Heart right ventricle (tissue), 16 donors: ENCODE results near the gene YEATS2. TPM values are rescaled to one million over a fixed set of nuclear protein-coding genes. Genes with fewer than 3 reads are reported as not detected.
A peak's percentile ranks its signal among the peaks of the same experiment; 100 is the strongest.

Experiments
- ATAC-seq, 8 donors: fragments of 200-7000 bp; cut with Tn5 transposase; one replicate each; pipeline ENCODE4 v1.9.1; 2020; ENCODE audit warnings: mild to moderate bottlenecking in 8 of 8, moderate library complexity in 8 of 8, moderate number of reproducible peaks in 1 of 8
- DNase-seq, 2 donors: peaks; one replicate each; pipeline ENCODE4 v3.0.0-alpha.2; 2020
- H3K27ac ChIP-seq, 10 donors: fragments of 200-600 bp; sonication (generic) in 2 of 10; one replicate each; pipeline versions ENCODE4 v1.5.0 to v1.8.0; 2020 to 2022; ENCODE audit warnings: mild to moderate bottlenecking in 3 of 10
- H3K27me3 ChIP-seq, 7 donors: fragments of 200-600 bp; one replicate each; pipeline ENCODE4 v1.8.0; 2021 to 2022; ENCODE audit warnings: mild to moderate bottlenecking in 2 of 7
- H3K36me3 ChIP-seq, 9 donors: fragments of 200-600 bp; sonication (generic) in 1 of 9; one replicate each; pipeline versions ENCODE4 v1.5.0 to v1.8.0; 2020 to 2022; ENCODE audit warnings: mild to moderate bottlenecking in 2 of 9
- H3K4me1 ChIP-seq, 9 donors: fragments of 200-600 bp; sonication (generic) in 1 of 9; one replicate each; pipeline versions ENCODE4 v1.5.0 to v1.8.0; 2020 to 2022; ENCODE audit warnings: mild to moderate bottlenecking in 4 of 9
- H3K4me3 ChIP-seq, 10 donors: fragments of 200-600 bp; sonication (generic) in 2 of 10; one replicate each; pipeline versions ENCODE4 v1.5.0 to v1.8.0; 2020 to 2022; ENCODE audit warnings: mild to moderate bottlenecking in 7 of 10, moderate library complexity in 2 of 10
- H3K9me3 ChIP-seq, 11 donors: fragments of 200-600 bp in 10 of 11; sonication (generic) in 2 of 11; one replicate each; pipeline versions ENCODE4 v1.5.0 to v1.8.0; 2013 to 2022; ENCODE audit warnings: mild to moderate bottlenecking in 2 of 11, control low read depth in 1 of 11, moderate library complexity in 1 of 11
- WGBS, 2 donors: extraction: QIAGEN DNeasy Blood & Tissue Kit; methylation state at CpG; one replicate each; pipeline ENCODE4 v1.1.7; 2013; ENCODE audit warnings: inconsistent platforms in 1 of 2; 5-methylcytosine and 5-hydroxymethylcytosine counted together
- intact Hi-C, 10 donors: fragments of 100-400 bp; cut with DNase I; formaldehyde crosslinking; loops; one replicate each; pipeline versions ENCODE4 v1.11.1 to v1.14.2; 2022
- polyA plus RNA-seq, 2 donors: library from polyadenylated mRNA; stranded (reverse); fragments of 200-250 nt; gene quantifications; one replicate each; pipeline ENCODE4 v1.2.3, GENCODE V29; 2013
- total RNA-seq, 10 donors: library from RNA; stranded (reverse); fragmentation: NEBNext Ultra II Directional in 3 of 10; extraction: Animal tissue kit (Norgen Biotek cat#: 25700) in 3 of 10; gene quantifications; one replicate each; pipeline versions ENCODE4 v1.2.1 to v1.2.4, GENCODE V29; 2021 to 2023
- TF ChIP-seq, protein P1 (sequence below), 9 donors: fragments of 200-600 bp; sonication (generic) in 2 of 9; IDR thresholded peaks; one replicate each; pipeline versions ENCODE4 v1.5.0 to v1.8.0; 2021 to 2022; ENCODE audit warnings: antibody characterized with exemption in 9 of 9, mild to moderate bottlenecking in 5 of 9, moderate library complexity in 1 of 9
- donor health status: Arrhythmogenic right ventricular cardiomyopathy.
- donor health status: ischemic (EF 13 %, LVEDD 7.1; RV severe dilation, severe dysfunction).
- donor health status: healthy with polysubstance abuse.
- donor health status: DM: no; HTN: yes; CAD: no.
- donor health status: DM: no; HTN: no; CAD: no.
- donor health status: ischemic (EF 25% LVEDD 6.9; RV normal size, moderate dysfunction).
- donor health status: ischemic (EF 25% LVEDD 5.7; RV mildly dilated, moderate dysfunction).
- donor health status: healthy.
- donor health status: DM: yes; HTN: yes; CAD: no.
- donor health status: Ischemic cardiomyopathy.
- donor health status: ischemic (EF 35%, LVEDD 5.7; RV mildly dilated, moderate dysfunction).
- donor health status: nonischemic (EF 11% LVEDD 7.7; RV severe dilation, severe dysfunction).
- donor health status: DM: yes; HTN: yes; CAD: no.
- donor health status: PGD.
- donor health status: ischemic (EF 29% LVEDD 5.4; RV normal size, mild dysfunction).
- donor health status: nonischemic (EF 23%, LVEDD 6.1; RV moderate dilation, normal function).

Gene YEATS2
- total and polyA plus RNA-seq, 12 donors = 4.6 to 22.2 (median 10.1) TPM

DNA sequence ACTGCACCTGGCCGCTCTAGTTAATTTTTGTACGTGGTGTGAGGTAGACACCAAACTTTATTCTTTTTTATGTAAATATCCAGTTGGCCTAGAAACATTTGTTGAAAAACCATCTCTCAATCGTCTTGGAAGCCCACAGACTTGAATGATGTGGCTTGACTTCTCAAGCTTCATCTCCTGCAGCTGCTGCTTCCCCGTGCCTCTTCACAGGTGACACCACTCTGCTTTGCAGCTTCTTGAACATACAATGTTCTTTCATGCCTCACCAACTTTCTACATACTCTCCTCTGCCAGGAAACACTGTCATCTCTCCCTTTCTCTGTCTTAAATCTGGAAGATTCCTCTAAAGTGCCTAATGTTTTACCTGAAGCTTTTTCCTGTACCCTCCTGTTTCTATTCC is 92.2 kb downstream of the YEATS2 start:
- Histone ChIP-seq H3K27ac (no peak overlapping the region), H3K9me3 (no peaks in the 10 kb centered on the region), H3K4me1 (peaks cover 0 to 7% (median 0%) of the 10 kb centered on the region in 9 donors), H3K4me3 (no peak overlapping the region), H3K36me3 (peaks cover 0 to 99% (median 52%) of the 10 kb centered on the region in 9 donors), H3K27me3 (no peaks in the 10 kb centered on the region)
- TF ChIP-seq, protein P1, sequence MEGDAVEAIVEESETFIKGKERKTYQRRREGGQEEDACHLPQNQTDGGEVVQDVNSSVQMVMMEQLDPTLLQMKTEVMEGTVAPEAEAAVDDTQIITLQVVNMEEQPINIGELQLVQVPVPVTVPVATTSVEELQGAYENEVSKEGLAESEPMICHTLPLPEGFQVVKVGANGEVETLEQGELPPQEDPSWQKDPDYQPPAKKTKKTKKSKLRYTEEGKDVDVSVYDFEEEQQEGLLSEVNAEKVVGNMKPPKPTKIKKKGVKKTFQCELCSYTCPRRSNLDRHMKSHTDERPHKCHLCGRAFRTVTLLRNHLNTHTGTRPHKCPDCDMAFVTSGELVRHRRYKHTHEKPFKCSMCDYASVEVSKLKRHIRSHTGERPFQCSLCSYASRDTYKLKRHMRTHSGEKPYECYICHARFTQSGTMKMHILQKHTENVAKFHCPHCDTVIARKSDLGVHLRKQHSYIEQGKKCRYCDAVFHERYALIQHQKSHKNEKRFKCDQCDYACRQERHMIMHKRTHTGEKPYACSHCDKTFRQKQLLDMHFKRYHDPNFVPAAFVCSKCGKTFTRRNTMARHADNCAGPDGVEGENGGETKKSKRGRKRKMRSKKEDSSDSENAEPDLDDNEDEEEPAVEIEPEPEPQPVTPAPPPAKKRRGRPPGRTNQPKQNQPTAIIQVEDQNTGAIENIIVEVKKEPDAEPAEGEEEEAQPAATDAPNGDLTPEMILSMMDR (IDR thresholded peaks at IDR 0.05) = no peak
- no peak for DNase-seq
- no peak for ATAC-seq
- WGBS, 2 donors = 94 to 96% methylated on average over 4 of the region's 4 CpGs
- intact Hi-C loops = no loop called here

DNA sequence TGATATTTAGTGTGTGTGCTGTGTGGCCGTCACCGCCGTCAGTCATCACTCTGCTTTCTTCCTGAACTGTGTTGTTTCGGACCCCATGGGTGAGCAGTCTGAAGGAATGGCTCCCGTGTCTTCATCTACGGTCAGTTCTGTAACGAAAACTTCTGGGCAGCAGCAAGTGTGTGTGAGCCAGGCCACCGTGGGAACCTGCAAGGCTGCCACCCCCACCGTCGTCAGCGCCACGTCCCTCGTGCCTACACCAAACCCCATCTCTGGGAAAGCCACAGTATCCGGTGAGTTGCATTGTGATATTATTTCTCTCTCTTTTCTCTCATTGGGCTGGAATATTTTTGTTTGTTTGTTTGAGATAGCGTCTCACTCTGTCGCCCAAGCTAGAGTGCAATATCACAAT is 93.1 kb downstream of the YEATS2 start:
- TF ChIP-seq, protein P1 (IDR thresholded peaks at IDR 0.05) = no peak
- DNase-seq (no peak), ATAC-seq (no peak)
- Histone ChIP-seq H3K4me3 (no peak overlapping the region), H3K9me3 (no peaks in the 10 kb centered on the region), H3K27me3 (no peaks in the 10 kb centered on the region), H3K27ac (no peak overlapping the region), H3K4me1 (peaks cover 0 to 9% (median 0%) of the 10 kb centered on the region in 9 donors), H3K36me3 (peaks cover 0 to 97% (median 49%) of the 10 kb centered on the region in 9 donors)
- 94% methylated on average over 16 of the region's 16 CpGs for WGBS, 2 donors
- intact Hi-C loops = no loop called here

DNA sequence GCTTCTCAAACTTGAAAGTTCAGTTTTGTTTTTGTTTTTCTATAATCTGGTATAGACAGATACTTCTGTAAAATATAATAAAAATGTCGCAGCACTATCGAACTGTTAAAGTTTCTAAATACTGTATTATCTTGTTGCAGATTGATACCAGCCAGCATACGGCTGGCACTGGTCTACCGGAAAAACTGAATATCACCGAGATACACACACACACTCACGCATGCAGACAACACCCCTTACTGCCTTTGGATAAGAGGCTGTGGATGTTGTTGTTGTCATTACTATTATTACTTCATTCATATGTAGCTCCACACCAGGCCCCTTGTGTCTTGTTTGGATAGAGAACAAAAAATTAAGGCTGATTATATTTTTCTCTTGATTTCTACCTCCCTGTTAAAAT is 95.4 kb downstream of the YEATS2 start:
- intact Hi-C loops = no loop called here
- H3K27me3 ChIP-seq = no peaks in the 10 kb centered on the region
- no peaks in the 10 kb centered on the region for H3K9me3 ChIP-seq
- peaks cover 0 to 97% (median 31%) of the 10 kb centered on the region in 9 donors for H3K36me3 ChIP-seq
- TF ChIP-seq, protein P1 (IDR thresholded peaks at IDR 0.05) = no peak
- no peak overlapping the region for H3K27ac ChIP-seq
- 88 to 92% methylated on average over 6 of the region's 6 CpGs for WGBS, 2 donors
- no peak for DNase-seq
- ATAC-seq = no peak
- H3K4me1 ChIP-seq = peaks cover 0 to 9% (median 0%) of the 10 kb centered on the region in 9 donors
- H3K4me3 ChIP-seq = no peak overlapping the region

DNA sequence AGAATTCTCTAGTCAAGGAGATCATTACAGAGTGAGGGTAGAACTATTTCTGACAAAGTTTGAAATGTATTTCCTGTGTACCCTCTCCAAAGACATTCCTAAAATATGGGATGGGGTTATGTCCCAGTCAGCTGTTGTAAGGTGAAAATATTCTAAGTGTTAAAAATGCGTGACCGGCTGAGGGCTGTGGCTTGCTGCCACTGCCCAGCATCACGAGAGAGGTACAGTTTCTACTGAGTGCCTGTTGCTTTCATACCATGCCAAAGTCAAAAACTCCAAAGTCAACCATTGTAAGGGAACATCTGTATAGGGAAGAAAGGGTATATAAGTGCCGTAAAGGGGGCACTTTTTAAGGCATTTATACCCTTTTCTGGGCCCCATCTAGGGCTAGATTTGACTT is 96.9 kb downstream of the YEATS2 start:
- Histone ChIP-seq H3K27me3 (no peaks in the 10 kb centered on the region), H3K4me3 (no peak overlapping the region), H3K9me3 (no peaks in the 10 kb centered on the region), H3K4me1 (peaks cover 0 to 9% (median 0%) of the 10 kb centered on the region in 9 donors), H3K36me3 (peaks cover 0 to 97% (median 36%) of the 10 kb centered on the region in 9 donors), H3K27ac (peak overlapping the region in 2 of 10 donors; percentile 14 to 23)
- ATAC-seq (peak in 5 of 8 donors; percentile 31 to 78 (median 62)), DNase-seq (no peak)
- intact Hi-C loops = no loop called here
- TF ChIP-seq, protein P1 (IDR thresholded peaks at IDR 0.05) = no peak
- WGBS, 2 donors = 62 to 74% methylated on average over 4 of the region's 4 CpGs
